ENCODE results near the gene ERP29.

GRCh38 chr12:112017041-112017440 lies 3.8 kb downstream of the ERP29 start:
- no peak for TF ChIP-seq CTCF (conservative IDR thresholded peaks at IDR 0.05; ENCODE audit: low read depth, low read length)
- TF ChIP-seq EZH2 (IDR thresholded peaks at IDR 0.05; ENCODE audit: low read length, unreplicated experiment), result no peak
- TF ChIP-seq EZH2phosphoT487 (IDR thresholded peaks at IDR 0.05; ENCODE audit: borderline replicate concordance, low read length), result no peak

Data from PC-3 (cell line).